ENCODE data around the gene MAD1L1.
A peak's percentile ranks its signal among the peaks of the same experiment; 100 is the strongest.
"Not testable (repeated sequence)": the region's sequence is repeated elsewhere in the genome, so short reads cannot be mapped to it uniquely, and the experiment has no call there.

MAD1L1 gene

DNA sequence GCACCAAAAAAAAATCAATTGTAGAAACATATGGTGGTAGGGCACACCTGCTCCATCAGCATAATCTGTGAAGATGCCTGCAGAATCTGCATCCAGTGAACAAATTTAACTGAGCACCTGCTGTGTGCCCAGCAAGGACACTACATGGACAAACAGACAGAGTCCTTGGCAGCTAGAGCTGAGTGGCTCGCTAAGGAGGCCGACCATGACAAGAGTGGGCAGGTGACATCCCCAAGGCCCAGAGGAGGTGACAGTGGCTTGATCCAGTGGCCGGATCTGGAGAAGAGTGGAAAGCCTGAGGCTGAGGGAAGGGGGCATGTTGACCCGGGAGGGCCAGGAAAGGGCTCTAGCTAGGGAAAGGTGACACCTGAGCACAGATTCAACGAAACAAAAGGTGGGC is 68.1 kb downstream of the MAD1L1 start:
- Histone ChIP-seq H3K14ac (ENCODE audit: low read length) (no peak overlapping the region), H3K36me3 (ENCODE audit: control insufficient read depth in 1 of 2, insufficient read depth in 2 of 2, low read length in 2 of 2) (peaks cover 7 to 11% of the 10 kb centered on the region in 2 experiments), H3K4me2 (ENCODE audit: low read length) (no peak overlapping the region), H3K27me3 (ENCODE audit: insufficient read depth, low read length) (no peaks in the 10 kb centered on the region), H3K23ac (ENCODE audit: low read length) (no peak overlapping the region), H3K79me2 (ENCODE audit: control insufficient read depth, insufficient read depth, low read length, poor library complexity) (peaks cover 3% of the 10 kb centered on the region), H4K8ac (ENCODE audit: low read depth, low read length) (no peak overlapping the region), H2BK120ac (ENCODE audit: insufficient read depth, low read length, poor library complexity) (no peak overlapping the region), H3K9ac (ENCODE audit: low read length) (no peak overlapping the region), H2BK5ac (ENCODE audit: low read depth, low read length, poor library complexity) (no peak overlapping the region), H2AK5ac (ENCODE audit: low read length) (no peak overlapping the region), H4K12ac (ENCODE audit: low read depth, low read length) (no peak overlapping the region), H4K91ac (ENCODE audit: low read depth, low read length) (no peak overlapping the region), H3K4ac (ENCODE audit: low read depth, low read length) (no peak overlapping the region), H3K4me3 (ENCODE audit: low read depth, low read length) (no peak overlapping the region), H2BK12ac (ENCODE audit: low read length) (no peak overlapping the region), H3K4me1 (ENCODE audit: control insufficient read depth in 1 of 2, insufficient read depth in 2 of 2, low read length in 2 of 2) (peaks cover 15% of the 10 kb centered on the region in 2 experiments), H3K79me1 (ENCODE audit: low read length) (peaks cover 3% of the 10 kb centered on the region), H3K27ac (ENCODE audit: low read depth, low read length) (no peak overlapping the region), H3K9me3 (ENCODE audit: insufficient read depth, low read depth, low read length) (no peaks in the 10 kb centered on the region), H3K18ac (ENCODE audit: low read length) (no peak overlapping the region), H2AFZ (ENCODE audit: insufficient read depth, low read length, poor library complexity) (no peak overlapping the region)
- no peak for DNase-seq
- WGBS (ENCODE audit: extremely low coverage, insufficient coverage, insufficient read length), result no CpG with 5 or more reads among the region's 5 CpGs

DNA sequence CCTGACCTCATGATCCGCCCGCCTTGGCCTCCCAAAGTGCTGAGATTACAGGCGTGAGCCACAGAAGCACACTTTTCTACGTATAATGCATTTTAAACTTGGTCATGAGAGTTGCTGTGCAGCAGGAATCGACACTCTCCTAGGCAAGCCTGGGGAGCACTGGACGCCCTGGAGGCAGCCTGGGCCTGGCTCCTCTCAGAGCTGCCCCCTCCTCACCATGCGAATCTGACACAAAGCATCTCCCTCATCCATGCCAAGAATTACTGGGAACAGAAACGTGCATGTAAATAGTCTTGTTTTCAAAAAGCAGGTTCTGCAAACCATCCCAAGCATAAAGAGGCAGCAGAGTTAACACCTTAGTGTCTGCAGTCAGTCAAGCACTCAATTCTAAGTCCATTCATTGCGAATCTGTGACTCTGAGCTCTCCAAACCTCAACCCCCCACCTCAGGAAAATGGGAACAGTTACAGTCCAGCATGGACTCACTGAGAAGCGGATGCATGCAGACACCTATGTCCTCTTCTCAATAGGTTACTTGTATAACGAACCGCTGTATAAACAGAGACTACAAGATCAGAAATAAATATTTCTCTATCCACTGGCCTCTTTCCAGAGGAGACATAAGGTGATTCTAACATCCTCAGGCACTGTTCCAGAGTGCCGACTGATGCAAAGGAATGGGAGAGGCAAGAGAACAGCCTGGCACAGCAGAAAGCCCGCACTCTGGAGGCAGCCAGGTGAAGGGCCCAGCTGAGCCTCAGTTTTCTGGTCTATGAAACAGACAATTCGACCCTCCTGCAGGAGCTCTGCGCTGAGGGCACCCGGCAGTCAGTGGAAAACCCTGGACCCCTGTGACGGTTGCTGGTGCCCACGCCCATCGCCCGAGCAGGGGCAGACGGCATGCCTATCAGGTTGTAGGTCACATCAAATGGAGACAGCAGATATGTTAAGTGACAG is 68.9 kb downstream of the MAD1L1 start:
- Histone ChIP-seq H3K4me1 (ENCODE audit: control insufficient read depth in 1 of 2, insufficient read depth in 2 of 2, low read length in 2 of 2) (peaks cover 15 to 17% of the 10 kb centered on the region in 2 experiments), H4K91ac (ENCODE audit: low read depth, low read length) (no peak overlapping the region), H3K79me2 (ENCODE audit: control insufficient read depth, insufficient read depth, low read length, poor library complexity) (peaks cover 3% of the 10 kb centered on the region), H3K4me2 (ENCODE audit: low read length) (no peak overlapping the region), H3K79me1 (ENCODE audit: low read length) (peaks cover 3% of the 10 kb centered on the region), H3K27ac (ENCODE audit: low read depth, low read length) (no peak overlapping the region), H3K9me3 (ENCODE audit: insufficient read depth, low read depth, low read length) (no peaks in the 10 kb centered on the region), H3K4me3 (ENCODE audit: low read depth, low read length) (no peak overlapping the region), H3K18ac (ENCODE audit: low read length) (no peak overlapping the region), H4K8ac (ENCODE audit: low read depth, low read length) (no peak overlapping the region), H3K27me3 (ENCODE audit: insufficient read depth, low read length) (no peaks in the 10 kb centered on the region), H2BK120ac (ENCODE audit: insufficient read depth, low read length, poor library complexity) (no peak overlapping the region), H2BK5ac (ENCODE audit: low read depth, low read length, poor library complexity) (no peak overlapping the region), H3K36me3 (ENCODE audit: control insufficient read depth in 1 of 2, insufficient read depth in 2 of 2, low read length in 2 of 2) (peaks cover 7 to 11% of the 10 kb centered on the region in 2 experiments), H3K23ac (ENCODE audit: low read length) (no peak overlapping the region), H3K9ac (ENCODE audit: low read length) (no peak overlapping the region), H3K4ac (ENCODE audit: low read depth, low read length) (no peak overlapping the region), H4K12ac (ENCODE audit: low read depth, low read length) (no peak overlapping the region), H2AFZ (ENCODE audit: insufficient read depth, low read length, poor library complexity) (no peak overlapping the region), H3K14ac (ENCODE audit: low read length) (no peak overlapping the region), H2AK5ac (ENCODE audit: low read length) (no peak overlapping the region), H2BK12ac (ENCODE audit: low read length) (no peak overlapping the region)
- DNase-seq, result no peak
- no CpG with 5 or more reads among the region's 22 CpGs for WGBS (ENCODE audit: extremely low coverage, insufficient coverage, insufficient read length)

DNA sequence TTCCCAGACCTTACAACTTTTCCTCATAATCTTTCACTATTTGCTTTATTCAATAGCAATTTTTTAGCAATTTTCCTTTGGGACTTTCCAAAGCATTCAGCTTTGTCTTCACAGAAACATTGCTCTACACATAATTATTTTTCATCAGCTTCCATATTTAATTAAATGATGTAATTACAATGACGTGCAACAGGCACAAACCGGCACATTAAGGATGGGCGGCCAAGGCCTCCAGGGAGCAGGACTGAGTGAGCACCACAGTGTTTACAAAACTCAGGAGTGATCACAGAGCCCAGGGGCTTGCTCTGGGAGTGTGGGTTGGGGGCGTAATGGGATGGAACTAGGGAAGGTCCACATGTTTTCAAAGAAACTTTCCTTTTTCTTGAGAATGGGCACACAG is 69.8 kb downstream of the MAD1L1 start:
- Histone ChIP-seq H3K4me3 (ENCODE audit: low read depth, low read length) (no peak overlapping the region), H3K4me2 (ENCODE audit: low read length) (no peak overlapping the region), H3K18ac (ENCODE audit: low read length) (peak overlapping the region; percentile 46), H4K12ac (ENCODE audit: low read depth, low read length) (no peak overlapping the region), H3K4me1 (ENCODE audit: control insufficient read depth in 1 of 2, insufficient read depth in 2 of 2, low read length in 2 of 2) (peaks cover 15% of the 10 kb centered on the region in 2 experiments), H3K14ac (ENCODE audit: low read length) (peak overlapping the region; percentile 53), H2AK5ac (ENCODE audit: low read length) (no peak overlapping the region), H3K9me3 (ENCODE audit: insufficient read depth, low read depth, low read length) (no peaks in the 10 kb centered on the region), H4K91ac (ENCODE audit: low read depth, low read length) (peak overlapping the region; percentile 57), H3K9ac (ENCODE audit: low read length) (no peak overlapping the region), H3K79me2 (ENCODE audit: control insufficient read depth, insufficient read depth, low read length, poor library complexity) (peaks cover 3% of the 10 kb centered on the region), H3K23ac (ENCODE audit: low read length) (no peak overlapping the region), H4K8ac (ENCODE audit: low read depth, low read length) (no peak overlapping the region), H3K79me1 (ENCODE audit: low read length) (no peaks in the 10 kb centered on the region), H3K4ac (ENCODE audit: low read depth, low read length) (no peak overlapping the region), H3K36me3 (ENCODE audit: control insufficient read depth in 1 of 2, insufficient read depth in 2 of 2, low read length in 2 of 2) (peaks cover 8 to 9% of the 10 kb centered on the region in 2 experiments), H3K27me3 (ENCODE audit: insufficient read depth, low read length) (no peaks in the 10 kb centered on the region), H3K27ac (ENCODE audit: low read depth, low read length) (no peak overlapping the region), H2BK5ac (ENCODE audit: low read depth, low read length, poor library complexity) (peak overlapping the region; percentile 9), H2BK120ac (ENCODE audit: insufficient read depth, low read length, poor library complexity) (no peak overlapping the region), H2AFZ (ENCODE audit: insufficient read depth, low read length, poor library complexity) (no peak overlapping the region), H2BK12ac (ENCODE audit: low read length) (no peak overlapping the region)
- no CpG with 5 or more reads among the region's 4 CpGs for WGBS (ENCODE audit: extremely low coverage, insufficient coverage, insufficient read length)
- no peak for DNase-seq

DNA sequence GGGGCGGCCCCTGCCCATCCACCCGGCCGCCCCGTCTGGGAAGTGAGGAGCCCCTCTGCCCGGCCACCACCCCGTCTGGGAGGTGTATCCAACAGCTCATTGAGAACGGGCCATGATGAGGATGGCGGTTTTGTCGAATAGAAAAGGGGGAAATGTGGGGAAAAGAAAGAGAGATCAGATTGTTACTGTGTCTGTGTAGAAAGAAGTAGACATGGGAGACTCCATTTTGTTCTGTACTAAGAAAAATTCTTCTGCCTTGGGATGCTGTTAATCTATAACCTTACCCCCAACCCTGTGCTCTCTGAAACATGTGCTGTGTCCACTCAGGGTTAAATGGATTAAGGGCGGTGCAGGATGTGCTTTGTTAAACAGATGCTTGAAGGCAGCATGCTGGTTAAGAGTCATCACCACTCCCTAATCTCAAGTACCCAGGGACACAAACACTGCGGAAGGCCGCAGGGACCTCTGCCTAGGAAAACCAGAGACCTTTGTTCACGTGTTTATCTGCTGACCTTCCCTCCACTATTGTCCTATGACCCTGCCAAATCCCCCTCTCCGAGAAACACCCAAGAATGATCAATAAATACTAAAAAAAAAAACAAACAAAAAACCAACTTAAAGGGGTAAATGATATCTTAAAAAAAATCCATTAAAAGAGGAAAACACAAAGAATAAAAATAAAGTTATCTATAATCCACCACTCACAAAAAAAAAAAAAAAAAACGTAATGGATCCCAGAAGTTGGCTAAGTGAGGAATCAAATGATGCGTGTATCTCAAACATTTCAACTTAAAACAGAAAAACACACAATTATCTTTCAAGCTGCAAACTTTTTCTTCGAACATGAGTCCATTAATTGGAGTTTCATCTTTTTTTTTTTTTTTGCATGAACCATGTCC is 70.5 kb downstream of the MAD1L1 start:
- not testable (repeated sequence) for H3K4me3 ChIP-seq (ENCODE audit: low read depth, low read length); H3K9me3 ChIP-seq (ENCODE audit: insufficient read depth, low read depth, low read length); H3K14ac ChIP-seq (ENCODE audit: low read length); H2BK12ac ChIP-seq (ENCODE audit: low read length); H3K79me1 ChIP-seq (ENCODE audit: low read length); DNase-seq; H3K4ac ChIP-seq (ENCODE audit: low read depth, low read length); H3K27me3 ChIP-seq (ENCODE audit: insufficient read depth, low read length); H3K23ac ChIP-seq (ENCODE audit: low read length); H3K4me2 ChIP-seq (ENCODE audit: low read length); H3K27ac ChIP-seq (ENCODE audit: low read depth, low read length); H2AK5ac ChIP-seq (ENCODE audit: low read length); H4K8ac ChIP-seq (ENCODE audit: low read depth, low read length); H4K12ac ChIP-seq (ENCODE audit: low read depth, low read length); H3K18ac ChIP-seq (ENCODE audit: low read length); H2AFZ ChIP-seq (ENCODE audit: insufficient read depth, low read length, poor library complexity); H3K79me2 ChIP-seq (ENCODE audit: control insufficient read depth, insufficient read depth, low read length, poor library complexity); H3K9ac ChIP-seq (ENCODE audit: low read length); H2BK120ac ChIP-seq (ENCODE audit: insufficient read depth, low read length, poor library complexity)
- Histone ChIP-seq H2BK5ac (ENCODE audit: low read depth, low read length, poor library complexity) (peak overlapping the region; percentile 12), H3K4me1 (ENCODE audit: control insufficient read depth in 1 of 2, insufficient read depth in 2 of 2, low read length in 2 of 2) (peaks cover 15% of the 10 kb centered on the region in 2 experiments), H3K36me3 (ENCODE audit: control insufficient read depth in 1 of 2, insufficient read depth in 2 of 2, low read length in 2 of 2) (peaks cover 9 to 12% of the 10 kb centered on the region in 2 experiments), H4K91ac (ENCODE audit: low read depth, low read length) (peak overlapping the region; percentile 48)
- WGBS (ENCODE audit: extremely low coverage, insufficient coverage, insufficient read length), result 100% methylated on average over 1 of the region's 17 CpGs

All from trophoblast cell (in vitro differentiated cells and primary cell).